GM21619 (cell line): ENCODE data around the gene ZNF701.
"Not testable (repeated sequence)": the region's sequence is repeated elsewhere in the genome, so short reads cannot be mapped to it uniquely, and the experiment has no call there.

Source experiments
- ATAC-seq: cut with Tn5 transposase; IDR thresholded peaks from one replicate; pipeline ENCODE4 v1.9.1; 2021; ENCODE audit not compliant: unreplicated experiment

The ZNF701 gene

DNA sequence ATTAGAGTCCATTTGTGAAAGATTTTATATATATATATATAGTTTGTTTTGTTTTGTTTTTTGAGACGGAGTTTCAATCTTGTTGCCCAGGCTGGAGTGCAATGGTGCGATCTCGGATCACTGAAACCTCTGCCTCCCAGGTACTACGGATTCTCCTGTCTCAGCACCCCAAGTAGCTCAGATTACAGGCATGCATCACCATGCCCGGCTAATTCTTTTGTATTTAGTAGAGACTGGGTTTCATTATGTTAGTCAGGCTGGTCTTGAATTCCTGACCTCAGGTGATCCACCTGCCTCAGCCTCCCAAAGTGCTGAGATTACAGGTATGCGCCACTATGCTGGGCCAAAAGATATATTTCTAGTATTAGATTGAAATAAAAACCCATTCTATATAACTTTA is 4.0 kb upstream of the ZNF701 start:
- no peak for ATAC-seq

DNA sequence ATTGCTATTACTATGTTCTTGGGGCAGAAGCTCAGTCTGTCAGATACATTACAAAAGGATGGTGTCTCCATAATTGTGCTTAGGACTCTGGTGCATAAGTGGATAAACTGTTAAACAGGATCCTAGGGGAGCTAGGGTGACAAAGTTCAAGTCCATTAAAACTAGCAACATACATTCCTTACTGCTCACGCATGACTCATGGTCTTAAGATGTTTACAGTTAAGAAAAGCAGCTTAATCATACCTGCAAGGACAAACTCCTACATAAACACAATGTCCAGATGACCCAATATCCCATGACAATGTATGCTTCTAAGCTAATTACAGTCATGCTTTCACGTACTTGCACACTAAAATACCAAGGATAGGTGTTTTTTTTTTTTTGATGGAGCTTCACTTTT is 3.5 kb upstream of the ZNF701 start:
- ATAC-seq: no peak

DNA sequence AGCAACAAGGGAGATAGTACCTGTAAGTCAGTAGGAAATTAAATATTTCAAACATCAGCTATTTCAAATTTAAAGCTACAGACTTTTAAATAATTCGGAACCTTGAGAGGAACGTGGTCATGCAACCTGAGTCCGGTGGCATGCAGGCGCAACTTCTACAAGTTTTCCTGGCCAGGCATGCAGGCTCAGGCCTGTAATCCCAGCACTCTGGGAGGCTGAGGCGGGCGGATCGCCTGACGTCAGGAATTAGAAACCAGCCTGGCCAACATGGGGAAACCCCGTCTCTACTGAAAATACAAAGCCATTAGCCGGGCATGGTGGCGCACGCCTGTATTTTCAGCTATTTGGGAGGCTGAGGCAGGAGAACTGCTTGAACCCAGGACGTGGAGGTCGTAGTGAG is 2.2 kb upstream of the ZNF701 start:
- no peak for ATAC-seq

DNA sequence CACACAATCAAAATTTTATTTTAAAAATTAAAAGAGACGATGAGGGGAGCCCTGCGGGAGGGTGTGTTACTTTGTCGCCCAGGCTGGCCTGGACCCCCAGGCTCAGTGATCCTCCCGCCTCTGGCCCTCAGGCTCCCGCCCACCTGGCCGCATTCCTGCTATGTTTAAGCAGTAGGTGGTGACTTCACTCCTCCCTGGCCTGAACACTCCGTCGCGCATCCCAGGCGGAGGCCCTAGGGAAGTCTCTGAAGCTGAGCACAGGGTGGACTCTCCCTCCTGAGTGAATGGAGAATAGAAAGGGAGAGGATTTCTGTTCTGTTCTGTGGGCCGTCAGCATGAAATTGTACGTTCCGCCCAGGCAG is 468 bp upstream of the ZNF701 start:
- not testable (repeated sequence) for ATAC-seq

DNA sequence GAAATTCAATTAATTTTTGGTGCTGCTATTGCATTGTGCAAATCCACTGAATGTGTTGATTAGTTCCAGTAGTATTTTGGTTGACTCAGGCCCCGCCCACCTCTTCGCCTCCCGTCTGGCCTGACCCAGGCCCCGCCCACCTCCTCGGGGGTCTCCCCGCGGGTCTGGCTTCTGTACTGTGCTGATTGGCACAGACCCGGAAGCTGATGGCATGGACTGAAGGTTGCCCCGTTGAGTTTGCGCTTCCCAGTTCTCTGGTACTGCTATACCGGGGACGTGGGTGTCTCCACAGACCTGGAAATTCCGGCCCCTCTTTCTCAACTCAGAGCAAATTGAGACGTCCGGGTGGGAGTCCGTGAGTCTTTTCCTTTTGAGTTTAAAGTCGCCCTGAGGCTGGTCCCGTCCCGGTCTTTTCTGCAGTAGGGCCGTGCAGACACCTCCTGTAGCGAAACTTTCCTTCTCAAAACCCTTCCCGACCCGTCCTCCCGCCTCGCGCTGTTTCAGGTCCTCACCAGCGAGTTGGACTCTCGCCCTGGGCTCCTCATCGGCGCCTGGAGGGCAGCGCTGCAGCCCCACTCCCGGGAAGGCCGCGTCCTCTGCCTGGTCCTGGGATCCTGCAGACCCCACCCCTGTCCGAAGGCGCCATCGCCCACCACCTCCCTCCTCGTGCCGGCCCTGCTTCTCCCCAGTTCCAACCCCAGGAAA is 14.8 kb downstream of the ZNF701 start:
- no peak for ATAC-seq

DNA sequence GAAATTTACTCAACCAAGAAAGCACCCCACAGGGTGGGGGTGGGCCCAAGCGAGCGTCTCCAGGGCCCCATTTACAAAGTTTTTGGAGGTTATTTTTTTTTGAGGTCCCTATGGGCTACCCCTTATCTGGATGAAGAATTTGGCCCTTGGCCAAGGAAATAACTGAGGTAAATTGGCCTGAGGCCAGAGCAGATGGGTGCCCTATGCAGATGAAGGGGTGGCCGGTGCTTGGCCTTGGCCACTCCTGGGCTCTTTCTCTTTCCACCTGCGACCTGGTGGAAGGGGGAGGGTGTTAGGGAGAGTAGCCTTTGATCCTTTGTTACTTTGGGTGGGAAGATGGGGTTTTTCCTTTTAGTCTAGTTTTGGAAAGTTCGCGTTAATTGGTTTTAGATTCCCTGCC is 15.5 kb downstream of the ZNF701 start:
- no peak for ATAC-seq

DNA sequence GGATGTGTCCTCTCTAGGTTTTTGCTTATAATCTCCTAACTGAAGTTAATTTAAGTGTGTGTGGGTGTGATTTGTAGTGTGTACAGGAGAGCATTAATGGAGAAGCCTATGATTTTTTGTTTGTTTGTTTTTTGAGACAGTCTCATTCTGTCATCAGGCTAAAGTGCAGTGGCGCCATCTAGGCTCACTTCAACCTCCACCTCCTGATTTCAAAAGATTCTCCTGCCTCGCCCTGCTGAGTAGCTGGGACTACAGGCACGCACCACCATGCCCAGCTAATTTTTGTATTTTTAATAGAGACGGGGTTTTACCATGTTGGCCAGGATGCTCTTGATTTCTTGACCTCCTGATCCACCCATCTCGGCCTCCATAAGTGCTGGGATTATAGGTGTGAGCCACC is 20.6 kb downstream of the ZNF701 start:
- ATAC-seq: no peak

DNA sequence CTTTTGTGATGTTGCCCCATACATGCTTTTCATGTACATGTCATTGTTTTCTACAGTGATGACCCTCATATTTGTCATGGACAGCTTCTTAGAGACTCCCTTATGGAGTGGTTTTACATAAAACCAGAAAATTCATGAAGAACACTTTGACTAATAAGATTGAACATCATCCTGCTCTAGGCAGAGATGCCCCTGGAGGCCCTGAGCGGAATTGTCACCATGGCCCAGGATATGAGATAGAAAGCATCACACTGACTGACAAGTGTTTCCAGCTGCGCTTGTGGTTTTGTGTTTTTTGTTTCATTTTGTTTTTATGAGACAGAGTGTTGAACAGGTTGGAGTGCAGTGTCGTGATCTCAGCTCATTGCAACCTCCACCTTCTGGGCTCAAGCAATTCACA is 22.2 kb downstream of the ZNF701 start:
- ATAC-seq: no peak

DNA sequence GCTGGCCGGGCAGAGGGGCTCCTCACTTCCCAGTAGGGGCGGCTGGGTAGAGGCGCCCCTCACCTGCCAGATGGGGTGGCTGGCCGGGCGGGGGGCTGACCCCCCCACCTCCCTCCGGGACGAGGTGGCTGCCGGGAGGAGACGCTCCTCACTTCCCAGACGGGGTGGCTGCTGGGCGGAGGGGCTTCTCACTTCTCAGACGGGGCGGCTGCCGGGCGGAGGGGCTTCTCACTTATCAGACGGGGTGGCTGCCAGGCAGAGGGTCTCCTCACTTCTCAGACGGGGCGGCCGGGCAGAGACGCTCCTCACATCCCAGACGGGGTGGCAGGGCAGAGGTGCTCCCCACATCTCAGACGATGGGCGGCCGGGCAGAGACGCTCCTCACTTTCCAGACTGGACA is 23.4 kb downstream of the ZNF701 start:
- ATAC-seq: not testable (repeated sequence)

DNA sequence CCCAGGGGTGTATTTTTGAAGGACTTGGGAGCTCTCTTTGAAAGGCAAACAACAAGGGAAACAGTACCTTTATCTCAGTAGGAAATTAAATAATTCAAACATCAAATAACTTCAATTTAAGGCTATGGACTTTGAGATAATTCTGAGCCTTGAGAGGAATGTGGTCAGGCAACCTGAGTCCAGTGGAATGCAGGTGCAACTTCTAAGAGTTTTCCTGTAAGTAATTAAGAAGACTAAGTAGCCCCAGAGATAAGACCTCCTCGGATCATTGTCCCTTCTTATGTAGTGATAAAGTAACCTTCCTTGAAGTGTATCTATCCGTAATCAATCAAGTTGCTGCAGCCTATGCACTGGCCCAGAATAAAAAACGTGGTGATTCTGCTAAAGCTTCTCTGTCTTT is 29.2 kb downstream of the ZNF701 start:
- ATAC-seq: no peak

DNA sequence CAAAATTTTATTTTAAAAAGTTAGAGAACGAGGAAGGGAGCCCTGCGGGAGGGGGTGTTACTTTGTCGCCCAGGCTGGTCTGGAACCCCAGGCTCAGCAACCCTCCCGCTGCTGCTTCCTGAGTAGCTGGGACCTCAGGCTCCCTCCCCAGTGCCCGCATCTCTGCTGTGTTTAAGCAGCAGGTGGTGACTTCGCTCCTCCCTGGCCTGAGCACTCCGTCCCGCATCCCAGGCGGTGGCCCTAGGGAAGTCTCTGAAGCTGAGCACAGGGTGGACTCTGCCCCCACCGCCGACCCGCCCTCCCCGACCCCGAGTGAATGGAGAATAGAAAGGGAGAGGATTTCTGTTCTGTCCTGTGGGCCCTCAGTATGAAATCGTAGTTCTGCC is 30.5 kb downstream of the ZNF701 start:
- peak; percentile 17 for ATAC-seq

DNA sequence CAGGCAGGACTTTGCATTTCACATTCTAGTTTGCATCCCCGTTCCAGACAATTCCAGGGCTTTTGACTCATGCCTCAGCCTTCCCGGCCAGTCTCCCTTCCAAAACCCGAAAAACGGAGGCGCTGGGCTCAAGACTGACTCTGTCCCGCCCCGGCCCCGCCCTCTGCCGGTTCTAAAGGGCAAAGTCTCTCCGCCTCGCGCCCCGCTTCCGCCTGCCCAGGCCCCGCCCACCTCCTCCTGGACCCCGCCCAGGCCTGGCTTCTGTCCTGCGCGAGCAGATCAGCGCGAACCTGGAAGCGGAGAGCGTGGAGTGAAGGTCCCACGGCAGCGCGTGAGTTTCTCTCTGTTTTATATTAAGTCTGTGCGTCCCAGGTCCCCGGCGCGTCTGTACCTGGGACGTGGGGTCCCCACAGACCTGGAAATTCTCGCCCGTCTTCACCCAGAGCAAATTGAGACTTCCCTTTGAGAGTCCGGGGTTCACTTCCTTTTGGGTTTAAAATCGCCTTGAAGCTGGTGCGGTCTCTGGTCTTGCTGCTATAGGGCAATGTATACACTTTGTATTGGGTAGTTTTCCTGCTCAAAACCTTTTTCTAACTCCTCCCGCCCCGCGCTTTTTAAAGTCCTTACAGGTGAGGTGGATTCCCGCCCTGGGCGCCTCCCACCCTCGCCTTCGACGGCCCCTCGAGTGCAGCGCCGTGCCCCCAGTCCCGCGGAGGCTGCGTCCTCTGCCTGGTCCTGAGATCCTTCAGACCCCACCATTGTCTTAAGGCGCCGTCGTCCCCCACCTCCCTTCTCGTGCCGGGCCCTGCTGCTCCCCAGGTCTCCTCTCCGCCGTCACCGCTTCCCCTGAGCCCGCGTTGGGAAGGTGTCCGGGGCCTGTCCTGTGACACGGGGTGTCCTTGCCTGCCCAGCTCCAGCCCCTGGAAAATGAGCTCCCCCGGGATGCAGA is 31.2 kb downstream of the ZNF701 start:
- peak; percentile 90 for ATAC-seq

DNA sequence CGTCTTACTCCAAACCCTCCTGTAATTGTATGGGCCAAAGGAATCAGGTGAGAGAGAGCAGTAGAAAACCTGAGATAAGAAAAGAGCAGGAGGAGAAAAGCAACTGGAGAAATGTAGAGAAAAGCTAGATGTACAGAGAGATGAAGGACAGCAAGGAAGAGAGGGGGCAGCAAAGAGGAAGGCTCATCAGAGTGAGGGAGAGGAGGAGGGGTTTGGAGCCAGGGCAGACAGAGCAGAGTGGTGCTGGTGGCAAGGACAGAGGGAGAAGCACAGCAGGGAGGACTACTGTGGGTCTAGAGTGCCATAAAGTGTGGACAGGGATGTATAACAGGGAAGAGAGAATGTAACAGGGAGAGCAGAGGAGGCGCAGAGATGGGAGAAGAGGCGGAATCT is 31.9 kb downstream of the ZNF701 start:
- not testable (repeated sequence) for ATAC-seq

DNA sequence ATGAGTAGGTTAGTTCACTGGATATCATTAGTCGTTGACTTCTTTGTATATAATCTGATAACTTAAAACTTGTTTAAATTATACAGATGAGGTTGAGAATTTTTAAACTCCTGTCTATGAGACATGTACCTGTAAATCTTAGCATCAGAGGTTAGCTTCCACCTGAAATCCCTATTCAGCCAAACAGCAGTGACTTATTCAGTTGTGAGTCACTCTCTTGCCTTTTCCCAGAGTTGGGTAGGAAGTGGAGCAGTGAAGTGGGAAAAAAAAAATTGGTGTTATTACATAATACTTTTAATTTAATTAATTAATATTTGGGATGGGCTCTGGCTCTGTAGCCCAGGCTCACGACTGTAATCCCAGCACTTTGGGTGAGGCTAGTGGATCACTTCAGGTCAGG is 32.9 kb downstream of the ZNF701 start:
- ATAC-seq: no peak

DNA sequence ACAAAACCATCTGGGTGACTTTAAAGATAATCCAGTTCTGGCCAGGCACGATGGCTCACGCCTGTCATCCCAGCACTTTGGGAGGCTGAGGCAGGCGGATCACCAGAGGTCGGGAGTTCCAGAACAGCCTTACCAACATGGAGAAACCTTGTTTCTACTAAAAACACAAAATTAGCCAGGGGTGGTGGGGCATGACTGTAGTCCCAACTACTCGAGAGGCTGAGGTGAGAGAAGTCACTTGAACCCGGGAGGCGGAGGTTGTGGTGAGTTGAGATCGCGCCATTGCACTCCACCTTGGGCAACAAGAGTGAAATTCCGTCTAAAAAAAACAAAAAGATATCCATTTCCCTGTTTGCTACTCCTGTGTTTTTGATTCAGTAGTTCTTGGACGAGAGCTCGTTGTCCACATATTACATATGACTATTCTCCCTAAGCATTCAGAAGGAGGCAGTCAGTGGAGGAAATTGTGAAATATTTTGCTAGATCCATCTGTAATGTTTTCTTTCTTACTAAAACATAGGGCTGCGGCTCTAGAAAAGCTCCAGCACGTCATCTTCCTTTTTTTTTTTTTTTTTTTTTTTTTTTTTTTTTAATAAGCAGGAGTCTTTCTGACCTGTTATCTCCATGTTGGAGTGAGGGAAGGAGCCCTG is 33.6 kb downstream of the ZNF701 start:
- ATAC-seq: no peak

DNA sequence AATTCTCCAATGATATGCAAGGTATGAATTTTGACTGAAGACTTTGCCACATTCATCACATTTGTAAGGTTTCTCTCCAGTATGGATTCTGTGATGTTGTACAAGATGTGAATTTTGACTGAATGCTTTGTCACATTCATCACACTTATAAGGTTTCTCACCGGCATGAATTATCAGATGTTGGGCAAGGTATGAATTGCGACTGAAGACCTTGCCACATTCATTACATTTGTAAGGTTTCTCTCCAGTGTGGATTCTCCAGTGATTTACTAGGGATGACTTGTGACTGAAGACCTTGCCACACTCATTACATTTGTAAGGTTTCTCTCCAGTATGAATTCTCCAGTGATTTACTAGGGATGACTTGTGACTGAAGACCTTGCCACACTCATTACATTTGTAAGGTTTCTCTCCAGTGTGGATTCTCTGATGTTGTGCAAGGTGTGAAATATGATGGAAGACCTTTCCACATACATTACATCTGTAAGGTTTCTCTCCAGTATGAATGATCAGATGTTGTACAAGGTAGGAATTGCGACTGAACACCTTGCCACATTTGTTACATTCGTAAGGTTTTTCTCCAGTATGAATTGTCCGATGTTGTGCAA is 43.3 kb downstream of the ZNF701 start:
- no peak for ATAC-seq

DNA sequence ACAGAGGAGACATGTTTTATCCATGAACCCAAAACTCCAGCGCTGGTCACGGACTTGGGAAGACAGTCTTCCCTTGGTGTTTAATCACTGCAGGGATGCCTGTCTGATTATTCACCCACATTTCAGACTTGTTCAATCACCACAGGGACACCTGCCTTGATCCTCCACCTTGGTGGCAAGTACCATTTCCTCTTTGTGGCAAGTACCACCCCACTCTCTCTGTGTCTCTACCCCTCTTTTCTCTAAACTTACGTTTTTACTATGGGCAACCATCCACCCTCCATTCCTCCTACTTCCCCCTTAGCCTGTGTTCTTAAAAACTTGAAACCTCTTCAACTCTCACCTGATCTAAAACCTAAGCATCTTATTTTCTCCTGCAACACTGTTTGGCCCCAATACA is 51.3 kb downstream of the ZNF701 start:
- no peak for ATAC-seq

DNA sequence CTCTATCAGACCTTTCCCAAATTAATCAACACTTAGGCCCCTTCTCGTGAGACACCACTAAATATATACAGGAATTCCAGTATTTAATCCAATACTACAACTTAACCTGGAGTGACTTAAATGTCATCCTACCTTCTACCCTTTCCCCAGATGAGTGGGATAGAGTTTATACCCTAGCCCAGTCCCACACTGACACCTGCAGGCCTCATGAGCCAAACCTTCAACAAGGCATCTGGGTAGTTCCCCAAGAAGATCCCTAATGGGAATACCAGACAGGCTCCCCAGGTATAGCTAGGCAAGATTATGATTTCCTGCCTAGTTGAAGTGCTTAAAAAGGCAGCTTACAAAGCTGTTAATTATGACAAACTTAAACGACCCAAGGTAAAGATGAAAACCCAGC is 52.2 kb downstream of the ZNF701 start:
- no peak for ATAC-seq

DNA sequence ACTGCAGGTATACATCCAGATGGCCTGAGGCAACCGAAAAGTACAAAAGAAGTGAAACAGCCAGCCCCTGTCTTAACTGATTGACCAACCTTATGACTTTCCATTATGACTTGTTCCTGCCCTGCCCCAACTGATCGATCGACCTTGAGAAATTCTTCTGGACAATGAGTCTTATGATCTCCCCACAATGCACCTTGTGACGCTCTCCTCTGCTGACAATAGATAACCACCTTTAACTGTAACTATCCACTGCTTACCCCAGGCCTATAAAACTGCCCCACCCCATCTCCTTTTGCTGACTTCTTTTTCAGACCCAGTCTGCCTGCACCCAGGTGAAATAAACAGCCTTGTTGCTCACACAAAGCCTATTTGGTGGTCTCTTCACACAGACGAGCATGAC is 56.8 kb downstream of the ZNF701 start:
- ATAC-seq: no peak

DNA sequence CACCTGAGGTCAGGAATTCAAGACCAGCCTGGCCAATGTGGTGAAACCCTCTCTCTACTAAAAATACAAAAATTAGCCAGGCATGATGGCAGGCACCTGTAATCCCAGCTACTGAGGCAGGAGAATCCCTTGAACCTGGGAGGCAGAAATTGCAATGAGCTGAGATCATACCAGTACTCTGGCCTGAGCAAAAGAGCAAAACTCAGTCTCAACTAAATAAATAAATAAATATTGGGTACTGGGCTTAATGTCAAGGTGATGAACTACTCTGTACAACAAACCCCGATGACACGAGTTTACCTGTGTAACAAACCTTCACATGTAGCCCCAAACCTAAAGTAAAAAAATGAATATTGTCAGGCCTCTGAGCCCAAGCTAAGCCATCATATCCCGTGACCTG is 57.4 kb downstream of the ZNF701 start:
- not testable (repeated sequence) for ATAC-seq

DNA sequence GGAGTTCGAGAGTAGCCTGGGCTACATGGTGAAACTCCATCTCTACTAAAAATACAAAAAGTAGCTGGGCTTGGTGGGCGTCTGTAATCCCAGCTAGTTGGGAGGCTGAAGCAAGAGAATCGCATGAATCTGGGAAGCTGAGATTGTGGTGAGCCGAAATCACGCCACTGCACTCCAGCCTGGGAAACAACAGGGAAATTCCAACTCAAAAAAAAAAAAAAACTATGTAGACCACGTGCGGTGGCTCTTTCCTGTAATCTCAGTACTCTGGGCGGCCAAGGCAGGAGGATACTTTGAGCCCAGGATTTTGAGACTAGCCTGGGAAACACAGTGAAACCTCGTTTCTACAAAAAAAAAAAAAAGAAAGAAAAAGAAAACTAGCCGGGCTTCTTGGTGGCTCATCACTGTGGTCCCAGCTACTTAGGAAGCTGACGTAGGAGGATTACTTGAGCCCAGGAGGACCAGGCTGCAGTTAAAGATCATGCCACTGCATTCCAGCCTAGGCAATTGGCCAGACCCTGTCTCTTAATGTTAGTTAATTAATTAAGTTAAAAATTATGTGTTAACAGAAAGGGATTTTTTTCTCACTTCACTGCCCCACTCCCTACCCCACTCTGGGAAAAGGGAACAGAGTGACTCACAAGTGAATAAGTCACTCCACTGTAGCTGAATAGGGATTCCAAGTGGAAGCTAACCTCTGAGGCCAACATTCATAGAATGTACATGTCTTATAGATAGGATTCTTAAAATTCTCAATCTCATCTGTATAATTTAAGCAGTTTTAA is 65.9 kb downstream of the ZNF701 start:
- ATAC-seq: no peak
